ENCODE data around the gene TNRC6C. TPM values are rescaled to one million over a fixed set of nuclear protein-coding genes. Genes with fewer than 3 reads are reported as not detected.

The TNRC6C gene
- total RNA-seq, 4 donors from 2014 or later: 9.7 to 70.1 (median 23.2) TPM

DNA sequence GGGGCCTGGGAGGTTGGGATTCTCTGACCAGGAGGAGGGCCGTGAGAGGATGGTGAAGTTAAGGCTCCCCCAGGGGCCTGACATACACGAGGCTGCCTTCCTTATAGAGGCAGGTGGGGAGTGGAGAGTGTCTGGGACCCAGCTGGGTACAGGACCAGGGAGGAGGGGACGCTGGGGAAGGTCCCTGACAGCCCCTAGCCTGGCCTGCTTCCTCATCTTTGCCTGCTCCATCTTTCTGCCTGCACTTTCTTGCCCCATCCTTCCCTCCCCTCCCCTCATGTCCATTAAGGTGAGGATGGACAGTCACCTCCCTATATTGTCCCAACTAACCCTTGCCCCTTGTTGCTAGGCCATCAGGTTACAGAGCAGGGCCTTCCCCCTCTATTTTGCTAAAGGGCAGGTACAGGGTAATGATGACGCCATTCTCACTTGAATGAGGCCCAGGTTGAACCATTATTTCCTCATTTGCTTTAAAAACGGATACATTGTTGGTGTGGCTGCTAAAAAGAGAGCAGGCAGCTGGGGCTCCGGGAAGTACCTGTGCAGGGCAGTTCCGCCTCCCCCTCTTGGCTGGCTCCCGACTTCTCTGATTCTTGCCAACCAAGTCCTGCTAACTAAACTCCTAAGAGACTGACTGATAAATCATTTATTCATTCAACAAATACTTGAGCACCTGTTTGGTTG lies 189.0 kb downstream of the TNRC6C start:
- peaks cover 12 to 47% (median 23%) of the 10 kb centered on the region in 4 donors for H3K4me1 ChIP-seq
- H3K4me3 ChIP-seq: no peak overlapping the region
- no peaks in the 10 kb centered on the region for H3K9me3 ChIP-seq
- TF ChIP-seq, protein P1, sequence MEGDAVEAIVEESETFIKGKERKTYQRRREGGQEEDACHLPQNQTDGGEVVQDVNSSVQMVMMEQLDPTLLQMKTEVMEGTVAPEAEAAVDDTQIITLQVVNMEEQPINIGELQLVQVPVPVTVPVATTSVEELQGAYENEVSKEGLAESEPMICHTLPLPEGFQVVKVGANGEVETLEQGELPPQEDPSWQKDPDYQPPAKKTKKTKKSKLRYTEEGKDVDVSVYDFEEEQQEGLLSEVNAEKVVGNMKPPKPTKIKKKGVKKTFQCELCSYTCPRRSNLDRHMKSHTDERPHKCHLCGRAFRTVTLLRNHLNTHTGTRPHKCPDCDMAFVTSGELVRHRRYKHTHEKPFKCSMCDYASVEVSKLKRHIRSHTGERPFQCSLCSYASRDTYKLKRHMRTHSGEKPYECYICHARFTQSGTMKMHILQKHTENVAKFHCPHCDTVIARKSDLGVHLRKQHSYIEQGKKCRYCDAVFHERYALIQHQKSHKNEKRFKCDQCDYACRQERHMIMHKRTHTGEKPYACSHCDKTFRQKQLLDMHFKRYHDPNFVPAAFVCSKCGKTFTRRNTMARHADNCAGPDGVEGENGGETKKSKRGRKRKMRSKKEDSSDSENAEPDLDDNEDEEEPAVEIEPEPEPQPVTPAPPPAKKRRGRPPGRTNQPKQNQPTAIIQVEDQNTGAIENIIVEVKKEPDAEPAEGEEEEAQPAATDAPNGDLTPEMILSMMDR (IDR thresholded peaks at IDR 0.05): no peak
- TF ChIP-seq POLR2A (IDR thresholded peaks at IDR 0.05): no peak
- H3K27me3 ChIP-seq: no peaks in the 10 kb centered on the region
- peak overlapping the region in 3 of 4 donors; percentile 15 to 71 (median 60) for H3K27ac ChIP-seq
- H3K36me3 ChIP-seq: no peaks in the 10 kb centered on the region
- DNase-seq: peak in 2 of 3 donors; percentile 79 to 83

DNA sequence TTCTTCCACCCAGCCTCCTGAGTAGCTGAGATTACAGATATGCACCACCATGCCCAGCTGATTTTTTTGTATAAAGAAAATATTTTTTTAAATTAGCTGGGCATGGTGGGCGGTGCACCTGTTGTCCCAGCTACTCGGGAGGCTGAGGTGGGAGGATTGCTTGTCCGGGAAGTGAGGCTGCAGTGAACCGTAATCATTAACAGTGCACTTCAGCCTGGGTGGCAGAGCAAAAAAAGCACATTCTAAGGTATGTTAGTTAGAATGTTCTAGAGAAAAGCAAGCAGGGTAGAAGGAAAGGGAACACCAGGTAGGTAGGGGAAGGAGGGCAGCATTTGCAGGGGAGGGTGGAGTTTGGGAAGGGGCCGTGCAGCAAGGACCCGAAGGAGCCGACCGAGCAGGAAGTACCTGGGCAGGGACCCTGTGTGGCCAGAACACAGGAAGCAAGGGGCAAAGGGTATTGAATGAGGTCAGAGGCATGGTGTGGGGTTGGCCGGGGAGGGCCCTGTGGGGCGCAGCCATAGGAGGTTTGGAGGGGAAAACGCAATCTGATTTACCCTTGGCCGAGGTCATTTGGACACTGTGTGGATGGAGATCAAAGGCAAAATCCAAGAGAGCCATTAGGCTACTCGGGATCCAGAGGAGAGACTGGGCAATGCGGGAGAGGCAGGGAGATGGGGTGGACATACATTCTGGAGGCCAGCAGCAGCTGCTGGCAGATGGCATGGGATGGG lies 189.9 kb downstream of the TNRC6C start:
- Histone ChIP-seq H3K4me3 (no peak overlapping the region), H3K36me3 (no peaks in the 10 kb centered on the region), H3K27ac (peak overlapping the region in 1 of 4 donors; percentile 60), H3K27me3 (no peaks in the 10 kb centered on the region), H3K4me1 (peaks cover 10 to 44% (median 23%) of the 10 kb centered on the region in 4 donors), H3K9me3 (no peaks in the 10 kb centered on the region)
- TF ChIP-seq POLR2A (IDR thresholded peaks at IDR 0.05): no peak
- TF ChIP-seq, protein P1 (IDR thresholded peaks at IDR 0.05): no peak
- no peak for DNase-seq

DNA sequence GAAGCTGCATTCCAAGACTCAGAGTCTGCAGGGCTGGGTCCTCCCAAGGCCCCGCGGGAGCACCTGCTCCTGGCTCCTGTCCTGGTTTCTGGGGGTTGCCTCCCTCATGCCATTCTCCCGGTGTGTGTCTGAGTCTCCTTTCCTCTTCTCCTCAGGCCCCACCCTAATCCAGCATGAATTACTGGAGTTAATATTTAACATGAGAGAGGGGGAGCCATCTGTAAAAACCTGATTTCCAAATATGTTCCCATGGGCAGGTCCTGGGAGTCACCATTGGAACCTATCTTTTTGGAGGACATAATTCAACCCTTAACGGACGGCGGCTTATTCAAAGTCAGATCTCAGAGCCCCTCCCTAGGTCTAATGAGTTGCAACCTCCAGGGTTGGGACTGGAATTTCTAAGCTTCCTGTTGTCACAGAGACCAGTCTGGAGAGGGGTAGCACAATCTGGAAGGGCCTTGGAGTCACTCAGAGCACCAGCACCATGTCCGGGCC lies 193.1 kb downstream of the TNRC6C start:
- peak in 1 of 3 donors; percentile 66 for DNase-seq
- Histone ChIP-seq H3K4me3 (no peak overlapping the region), H3K4me1 (peaks cover 0 to 17% (median 10%) of the 10 kb centered on the region in 4 donors), H3K27me3 (no peaks in the 10 kb centered on the region), H3K9me3 (no peaks in the 10 kb centered on the region), H3K36me3 (no peaks in the 10 kb centered on the region), H3K27ac (peak overlapping the region in 1 of 4 donors; percentile 31)
- TF ChIP-seq, protein P1 (IDR thresholded peaks at IDR 0.05): no peak
- no peak for TF ChIP-seq POLR2A (IDR thresholded peaks at IDR 0.05)

DNA sequence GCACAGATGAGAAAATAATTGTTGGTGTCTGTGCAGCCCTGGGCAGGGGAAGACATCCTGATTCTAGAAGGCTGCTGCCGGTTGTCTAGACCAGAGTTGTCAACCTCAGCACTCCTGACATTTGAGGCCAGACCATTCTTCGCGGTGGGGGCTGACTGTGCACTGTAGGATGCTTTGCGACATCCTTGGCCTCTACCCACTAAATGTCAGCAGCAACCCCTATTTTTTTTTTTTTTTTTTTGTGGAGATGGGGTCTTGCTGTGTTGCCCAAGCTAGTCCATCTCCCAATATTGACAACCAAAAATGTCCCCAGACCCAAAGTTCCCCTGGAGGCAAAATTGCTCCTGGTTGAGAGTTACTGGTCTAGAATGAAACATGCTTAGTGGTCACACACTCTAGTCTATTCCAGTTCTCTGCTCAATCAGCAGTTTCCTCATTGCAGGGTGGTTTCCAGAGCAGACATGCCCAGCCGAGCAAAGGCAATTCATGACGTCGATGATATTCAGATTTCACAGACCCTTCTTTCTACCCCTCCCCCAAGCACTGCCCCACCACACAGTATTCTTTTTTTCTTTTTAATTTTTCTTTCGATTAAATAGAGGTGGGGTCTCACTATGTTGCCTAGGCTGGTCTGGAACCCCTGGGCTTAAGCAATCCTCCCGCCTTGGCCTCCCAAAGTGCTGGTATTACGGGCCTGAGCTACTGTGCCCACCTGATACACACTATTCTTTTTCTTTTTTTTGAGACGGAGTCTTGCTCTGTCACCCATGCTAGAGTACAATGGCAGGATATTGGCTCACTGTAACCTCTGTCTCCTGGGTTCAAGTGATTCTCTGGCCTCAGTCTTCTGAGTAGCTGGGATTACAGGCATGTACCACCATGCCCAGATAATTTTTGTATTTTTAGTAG lies 196.7 kb downstream of the TNRC6C start:
- DNase-seq: peak in 2 of 3 donors; percentile 50 to 68
- H3K36me3 ChIP-seq: no peaks in the 10 kb centered on the region
- H3K27me3 ChIP-seq: no peaks in the 10 kb centered on the region
- no peak overlapping the region for H3K4me3 ChIP-seq
- H3K9me3 ChIP-seq: no peaks in the 10 kb centered on the region
- peaks cover 0 to 21% (median 3%) of the 10 kb centered on the region in 4 donors for H3K4me1 ChIP-seq
- TF ChIP-seq, protein P1 (IDR thresholded peaks at IDR 0.05): no peak
- TF ChIP-seq POLR2A (IDR thresholded peaks at IDR 0.05): no peak
- peak overlapping the region in 2 of 4 donors; percentile 17 to 66 for H3K27ac ChIP-seq

Small RNA genes lying within 50 kb of the gene (small RNA-seq; reads per million reads assigned to genes)
- gene RNU1-80P: 0 to 0.25 reads per million in 2 donors
- gene RNU6-625P: 0 reads per million in 2 donors

Other genes with a start within 250 kb of the TNRC6C start
- gene TMC6, start 170.1 kb downstream of the TNRC6C start, total RNA-seq: 100 to 1,000 TPM in 1 of 4 donors, 10 to 100 TPM in 3; 54.5 to 107 (median 94.9) TPM
- 10 to 100 TPM in 3 of 4 donors, 1 to 10 TPM in 1; 10.0 to 66.8 (median 22.5) TPM for gene TMC8, start 172.1 kb downstream of the TNRC6C start, total RNA-seq
- 1 to 10 TPM in 1 of 4 donors, not detected in 3; 1.6 TPM for gene C17orf99, start 187.7 kb downstream of the TNRC6C start, total RNA-seq
- gene SYNGR2, start 209.9 kb downstream of the TNRC6C start, total RNA-seq: 10 to 100 TPM; 51.2 to 87.2 (median 77.3) TPM
- 10 to 100 TPM in 2 of 4 donors, 1 to 10 TPM in 2; 6.2 to 46.2 (median 10.1) TPM for gene TK1, start 228.3 kb downstream of the TNRC6C start, total RNA-seq
- 10 to 100 TPM; 28.2 to 98.2 (median 51.7) TPM for gene AFMID, start 228.7 kb downstream of the TNRC6C start, total RNA-seq